Erythroblast (primary cell): ENCODE measurements around the gene SUPT20HL1.

Experiments used
- GATA1 ChIP-seq: IDR thresholded peaks from 2 replicates; pipeline ENCODE4 v1.6.1; 2011; ENCODE audit warnings: low read depth, mild to moderate bottlenecking, control low read depth, low read length, moderate library complexity
- POLR2A ChIP-seq: IDR thresholded peaks from 2 replicates; pipeline ENCODE4 v1.6.1; 2011; ENCODE audit warnings: mild to moderate bottlenecking, low read length

- TF ChIP-seq POLR2A (no peak), GATA1 (no peak)
These were observed 38.3 kb downstream of the SUPT20HL1 start for GRCh38 chrX:24398766-24399165.
